ENCODE measurements around the gene DCDC2C. TPM values are rescaled to one million over a fixed set of nuclear protein-coding genes. Genes with fewer than 3 reads are reported as not detected.

DCDC2C gene
- total RNA-seq, 1 experiment from 2014 or later = not detected

DNA sequence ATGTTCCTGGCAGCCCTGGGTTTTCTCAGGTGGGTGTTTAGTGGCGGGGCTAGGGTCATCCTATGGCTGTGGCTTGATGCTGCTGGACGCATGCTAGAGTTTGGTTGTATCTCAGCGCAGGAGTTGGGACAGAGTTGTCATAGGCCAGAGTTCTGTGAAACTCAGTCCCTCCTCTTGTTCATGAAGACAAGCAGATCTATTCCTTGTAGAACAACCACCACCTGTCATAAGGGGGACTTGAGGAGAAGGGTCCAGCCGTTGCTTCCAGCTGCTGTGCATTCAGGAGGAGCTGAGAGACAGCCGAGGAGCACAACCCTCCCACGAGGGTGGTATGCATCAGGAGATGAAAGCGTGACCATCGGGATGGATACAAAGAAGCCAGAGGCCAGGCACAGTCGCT lies 26.4 kb downstream of the DCDC2C start:
- ChIA-PET POLR2A (no interaction called here), CTCF (no interaction called here)
- no peak for ATAC-seq
- DNase-seq (ENCODE audit: low read depth, low spot score) = no peak
- in situ Hi-C loops (cut with HindIII; ENCODE audit: low pct_unique_long_range_greater_than_20kb, low sequenced_read_pairs) = no loop called here
- Histone ChIP-seq H3K9me3 (ENCODE audit: control insufficient read depth, insufficient read depth, low read depth, low read length) (no peaks in the 10 kb centered on the region), H3K27me3 (ENCODE audit: control insufficient read depth, insufficient read depth, low read length) (peaks cover 8% of the 10 kb centered on the region), H3K4me1 (ENCODE audit: control insufficient read depth, insufficient read depth, low read length) (no peaks in the 10 kb centered on the region), H3K4me3 (ENCODE audit: low read depth in 2 of 2, low read length in 2 of 2) (no peak overlapping the region), H3K27ac (ENCODE audit: low read length) (no peak overlapping the region), H3K36me3 (ENCODE audit: control insufficient read depth, insufficient read depth, low read length) (no peaks in the 10 kb centered on the region)
- TF ChIP-seq POLR2AphosphoS5 (IDR thresholded peaks at IDR 0.05; ENCODE audit: low read depth, low read length) (no peak), SIN3A (IDR thresholded peaks at IDR 0.05; ENCODE audit: borderline replicate concordance, insufficient read depth, low read depth, low read length) (no peak), TCF7L2 (IDR thresholded peaks at IDR 0.05; ENCODE audit: low read depth, low read length) (no peak), REST (IDR thresholded peaks at IDR 0.05; ENCODE audit: insufficient read depth in 1 of 2, low read depth in 2 of 2, low read length in 1 of 2) (no peak), CTCF (IDR thresholded peaks at IDR 0.05) (no peak)
- intact Hi-C loops (cut with micrococcal nuclease; ENCODE audit: unreplicated experiment) = no loop called here
- no TSS peak for BruUV-seq (replicated peaks)

GRCh38 chr2:3730646-3731045 lies 27.3 kb downstream of the DCDC2C start:
- H3K36me3 ChIP-seq (ENCODE audit: control insufficient read depth, insufficient read depth, low read length) = no peaks in the 10 kb centered on the region
- BruUV-seq (replicated peaks) = no TSS peak
- intact Hi-C loops (cut with micrococcal nuclease; ENCODE audit: unreplicated experiment) (no loop called here), in situ Hi-C loops (cut with HindIII; ENCODE audit: low pct_unique_long_range_greater_than_20kb, low sequenced_read_pairs) (no loop called here)
- ChIA-PET POLR2A (no interaction called here), CTCF (no interaction called here)
- no peak for DNase-seq (ENCODE audit: low read depth, low spot score)
- ATAC-seq = no peak
- H3K27me3 ChIP-seq (ENCODE audit: control insufficient read depth, insufficient read depth, low read length) = peaks cover 12% of the 10 kb centered on the region
- no peak overlapping the region for H3K4me3 ChIP-seq (ENCODE audit: low read depth in 2 of 2, low read length in 2 of 2)
- no peaks in the 10 kb centered on the region for H3K9me3 ChIP-seq (ENCODE audit: control insufficient read depth, insufficient read depth, low read depth, low read length)
- H3K4me1 ChIP-seq (ENCODE audit: control insufficient read depth, insufficient read depth, low read length) = no peaks in the 10 kb centered on the region
- H3K27ac ChIP-seq (ENCODE audit: low read length) = no peak overlapping the region
- TF ChIP-seq POLR2AphosphoS5 (IDR thresholded peaks at IDR 0.05; ENCODE audit: low read depth, low read length) (no peak), SIN3A (IDR thresholded peaks at IDR 0.05; ENCODE audit: borderline replicate concordance, insufficient read depth, low read depth, low read length) (no peak), TCF7L2 (IDR thresholded peaks at IDR 0.05; ENCODE audit: low read depth, low read length) (no peak), REST (IDR thresholded peaks at IDR 0.05; ENCODE audit: insufficient read depth in 1 of 2, low read depth in 2 of 2, low read length in 1 of 2) (no peak), CTCF (IDR thresholded peaks at IDR 0.05) (no peak)

All from Panc1 (cell line).